HG03442 (cell line): Measurements from ENCODE around the gene TAS1R1.
"Not testable (repeated sequence)": the region's sequence is repeated elsewhere in the genome, so short reads cannot be mapped to it uniquely, and the experiment has no call there.

ENCODE experiments used
- ATAC-seq: cut with Tn5 transposase; IDR thresholded peaks from one replicate; pipeline ENCODE4 v1.9.1; 2021; ENCODE audit warnings: mild to moderate bottlenecking, moderate library complexity; ENCODE audit not compliant: unreplicated experiment

TAS1R1 gene

DNA sequence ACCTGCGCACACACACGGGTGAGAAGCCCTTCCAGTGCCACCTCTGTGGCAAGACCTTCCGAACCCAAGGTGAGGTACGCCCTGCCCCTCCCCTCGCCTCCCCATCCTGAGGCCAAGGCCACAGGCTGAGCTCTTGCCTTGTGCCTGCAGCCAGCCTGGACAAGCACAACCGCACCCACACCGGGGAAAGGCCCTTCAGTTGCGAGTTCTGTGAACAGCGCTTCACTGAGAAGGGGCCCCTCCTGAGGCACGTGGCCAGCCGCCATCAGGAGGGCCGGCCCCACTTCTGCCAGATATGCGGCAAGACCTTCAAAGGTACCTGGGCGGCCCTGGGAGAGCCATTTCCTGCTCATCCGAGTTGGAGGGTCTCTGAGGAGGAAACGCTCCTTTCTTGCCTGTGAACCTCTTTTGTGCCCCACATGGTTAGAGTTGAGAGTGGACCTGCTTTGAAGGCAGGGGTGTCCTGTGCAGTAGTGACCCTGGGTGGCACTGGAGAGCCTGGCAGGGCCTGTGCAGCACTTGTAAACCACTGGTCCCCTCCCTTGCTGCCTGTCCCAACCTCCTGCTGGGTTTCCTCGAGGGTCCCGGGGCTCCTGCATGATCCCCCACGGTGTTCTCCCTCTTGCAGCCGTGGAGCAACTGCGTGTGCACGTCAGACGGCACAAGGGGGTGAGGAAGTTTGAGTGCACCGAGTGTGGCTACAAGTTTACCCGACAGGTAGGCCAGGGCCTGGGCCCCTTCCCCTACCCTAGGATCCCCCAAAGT is 33.2 kb downstream of the TAS1R1 start:
- ATAC-seq = no peak

DNA sequence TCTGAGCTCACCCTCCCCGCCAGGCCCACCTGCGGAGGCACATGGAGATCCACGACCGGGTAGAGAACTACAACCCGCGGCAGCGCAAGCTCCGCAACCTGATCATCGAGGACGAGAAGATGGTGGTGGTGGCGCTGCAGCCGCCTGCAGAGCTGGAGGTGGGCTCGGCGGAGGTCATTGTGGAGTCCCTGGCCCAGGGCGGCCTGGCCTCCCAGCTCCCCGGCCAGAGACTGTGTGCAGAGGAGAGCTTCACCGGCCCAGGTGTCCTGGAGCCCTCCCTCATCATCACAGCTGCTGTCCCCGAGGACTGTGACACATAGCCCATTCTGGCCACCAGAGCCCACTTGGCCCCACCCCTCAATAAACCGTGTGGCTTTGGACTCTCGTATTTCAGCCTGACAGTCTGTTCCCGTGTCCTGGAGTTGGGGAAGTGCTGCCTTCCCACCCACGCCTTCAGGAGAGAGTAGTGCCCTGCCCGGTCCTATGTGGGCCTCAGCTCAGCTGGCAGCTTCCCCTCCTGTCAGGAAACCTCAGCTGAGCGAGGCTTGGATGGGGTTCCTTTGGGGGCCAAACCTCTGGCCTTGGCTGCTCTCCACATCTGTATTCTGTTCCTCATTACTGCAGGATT is 33.9 kb downstream of the TAS1R1 start:
- ATAC-seq = no peak

DNA sequence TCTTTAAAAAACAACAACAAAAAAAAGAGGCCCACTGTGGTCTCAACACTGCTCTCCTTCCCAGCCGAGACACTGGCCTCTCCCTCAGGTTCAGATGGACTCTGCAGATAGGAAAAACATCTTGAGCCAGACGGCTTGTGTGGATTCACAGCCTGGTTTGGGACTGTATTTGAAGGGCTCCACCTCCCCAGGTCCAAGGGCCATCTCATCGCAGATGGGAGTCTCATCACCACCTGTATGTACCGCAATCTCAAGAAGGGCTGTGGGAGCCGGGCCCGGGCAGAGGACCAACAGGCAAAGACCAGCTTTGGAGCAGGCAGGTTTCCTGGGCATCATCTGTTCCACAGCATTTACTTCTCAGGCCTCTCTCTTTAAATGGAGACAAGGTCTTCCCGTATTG is 34.9 kb downstream of the TAS1R1 start:
- ATAC-seq = no peak

DNA sequence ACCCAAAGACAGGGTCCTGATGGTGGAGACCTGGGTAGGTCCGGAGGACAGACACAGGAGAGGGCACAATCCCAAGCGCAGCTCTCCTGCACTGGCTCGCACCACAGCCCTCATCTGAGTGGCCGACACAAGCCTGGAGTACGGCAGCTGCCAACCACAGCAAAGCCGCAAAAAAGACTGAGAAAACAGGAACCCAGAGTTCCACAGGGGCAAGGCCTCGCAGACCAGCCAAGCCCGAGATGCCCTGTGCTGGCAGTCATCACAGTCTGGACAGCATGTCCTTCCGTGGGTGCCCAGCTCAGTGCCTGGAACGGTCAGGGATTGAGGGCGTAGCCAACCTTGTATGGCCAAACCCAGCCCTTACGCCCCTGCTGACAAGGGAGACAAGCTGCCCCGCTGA is 36.1 kb downstream of the TAS1R1 start:
- ATAC-seq = no peak

DNA sequence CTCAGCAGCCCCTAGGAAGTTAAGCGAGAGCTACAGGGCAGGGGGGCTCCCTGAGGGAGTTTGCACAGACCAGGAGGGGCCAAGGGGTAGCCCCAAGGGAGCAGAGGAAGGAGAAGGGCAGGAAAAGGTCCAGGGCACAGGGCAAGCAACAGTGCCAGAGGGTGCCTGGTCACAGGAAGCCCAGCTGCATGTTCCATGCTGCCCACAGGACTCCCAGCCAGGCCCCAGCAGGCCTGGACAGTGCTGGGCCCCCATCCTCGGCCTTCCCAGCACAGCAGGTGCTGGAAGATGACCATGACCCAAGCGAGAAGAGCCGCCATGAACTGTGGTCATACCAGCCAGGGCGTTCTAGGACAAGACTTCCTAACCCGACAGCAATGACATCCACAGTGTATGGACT is 36.5 kb downstream of the TAS1R1 start:
- ATAC-seq = no peak

DNA sequence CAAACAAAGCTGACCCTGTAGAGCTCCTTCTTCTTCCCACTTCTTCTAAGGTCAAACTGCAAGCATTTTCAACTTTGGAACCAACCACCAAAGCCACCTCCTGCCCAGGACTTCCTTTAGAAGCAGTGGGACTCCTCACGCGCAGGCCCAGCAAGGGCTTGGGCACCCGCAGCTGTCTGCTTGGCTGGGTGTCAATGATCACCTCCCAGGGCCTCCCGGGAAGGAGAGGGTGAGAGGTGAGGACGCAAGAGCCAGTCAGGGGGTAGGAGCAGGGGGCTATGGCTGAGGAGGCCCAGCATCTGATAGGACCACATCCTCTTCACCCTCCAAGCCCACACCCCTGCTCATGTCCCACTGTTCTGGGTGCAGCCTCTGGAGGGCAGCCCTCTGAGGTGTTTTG is 37.3 kb downstream of the TAS1R1 start:
- ATAC-seq = no peak

DNA sequence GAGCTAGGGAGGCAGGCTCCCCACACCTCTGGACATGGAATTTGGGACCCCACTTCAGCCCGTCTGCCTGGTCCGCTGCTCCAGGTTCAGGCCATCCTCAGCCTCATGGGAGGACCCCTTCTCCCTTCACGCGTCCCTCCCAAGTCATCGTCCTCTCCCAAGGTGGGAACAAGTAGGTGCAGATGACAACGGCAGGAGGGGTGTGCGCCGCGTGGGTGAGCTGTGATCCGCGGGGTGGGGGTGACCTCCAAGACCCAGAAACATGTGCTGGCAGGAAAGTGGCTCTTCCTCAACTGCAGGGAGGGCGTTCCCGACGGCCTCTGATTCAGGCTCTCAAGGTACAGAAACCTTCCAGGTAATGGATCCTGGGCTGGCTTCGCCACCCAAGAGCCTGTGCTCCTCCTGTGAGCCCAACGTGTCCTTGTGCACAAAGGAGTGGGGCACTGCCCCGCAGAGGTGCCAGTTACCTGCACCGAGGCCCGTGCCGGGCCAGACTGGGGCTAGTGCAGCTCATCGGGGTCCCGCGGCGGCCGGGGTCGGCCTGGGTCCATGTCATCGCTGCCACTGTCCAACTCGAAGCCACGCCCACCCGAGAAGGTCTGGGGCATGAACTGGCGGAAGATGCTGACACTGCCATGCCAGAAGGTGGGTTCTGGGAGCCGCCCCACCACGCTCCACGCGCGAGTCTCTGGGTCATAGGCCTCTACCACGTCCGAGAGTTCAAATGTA is 37.9 kb downstream of the TAS1R1 start:
- no peak for ATAC-seq

DNA sequence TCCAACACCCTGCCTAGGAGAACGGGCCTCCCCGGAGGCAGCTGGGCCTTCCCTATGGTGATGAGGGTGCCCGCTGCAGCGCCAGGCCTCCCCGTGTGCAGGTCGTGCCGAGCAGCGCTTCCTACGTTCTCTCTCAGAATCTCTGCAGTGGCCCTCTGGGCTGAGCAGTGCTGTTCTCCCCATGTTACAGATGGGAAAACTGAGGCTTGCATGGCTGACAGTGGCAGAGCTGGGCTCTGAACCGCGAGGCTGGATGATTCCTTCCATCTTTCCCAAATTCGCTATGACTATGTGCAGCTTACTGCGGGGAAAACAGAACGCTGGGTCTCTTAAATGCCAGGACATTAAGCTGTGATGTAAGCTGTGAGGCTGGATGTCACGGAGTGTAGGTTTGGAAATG is 38.7 kb downstream of the TAS1R1 start:
- no peak for ATAC-seq

DNA sequence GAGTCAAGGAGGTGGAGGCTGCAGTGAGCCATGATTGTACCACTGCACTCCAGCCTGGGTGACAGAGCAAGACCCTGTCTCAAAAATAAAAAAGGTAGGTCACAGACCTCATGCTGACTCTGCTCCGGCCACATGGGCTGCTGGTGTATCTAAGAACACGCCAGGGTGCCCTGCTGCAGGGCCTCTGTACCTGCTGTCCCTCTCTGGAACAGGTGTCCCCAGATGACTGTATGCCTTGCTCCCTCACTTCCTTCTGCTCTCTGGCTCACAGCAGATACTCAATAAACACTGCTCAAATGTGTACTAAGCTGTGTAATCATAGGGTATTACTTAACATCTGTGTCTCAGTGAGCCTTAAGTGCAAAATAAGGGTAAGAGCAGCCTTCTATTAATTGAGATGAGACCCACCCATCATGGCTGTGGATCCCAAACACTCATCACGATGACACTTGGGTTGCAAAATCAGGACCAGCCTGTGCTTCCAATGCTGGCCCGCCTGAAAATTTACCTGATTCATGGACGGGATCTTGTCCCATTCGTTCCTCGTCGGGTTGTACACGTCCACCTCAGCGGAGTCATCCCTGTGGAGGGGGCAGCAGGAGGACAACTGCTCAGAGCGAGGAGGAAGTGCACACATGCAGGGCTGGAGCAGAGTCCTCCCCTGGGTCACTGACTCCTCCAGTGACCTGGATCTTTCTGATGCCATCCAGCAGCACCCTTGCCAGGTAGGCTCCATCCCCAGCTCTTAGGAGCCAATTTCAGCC is 40.1 kb downstream of the TAS1R1 start:
- no peak for ATAC-seq

DNA sequence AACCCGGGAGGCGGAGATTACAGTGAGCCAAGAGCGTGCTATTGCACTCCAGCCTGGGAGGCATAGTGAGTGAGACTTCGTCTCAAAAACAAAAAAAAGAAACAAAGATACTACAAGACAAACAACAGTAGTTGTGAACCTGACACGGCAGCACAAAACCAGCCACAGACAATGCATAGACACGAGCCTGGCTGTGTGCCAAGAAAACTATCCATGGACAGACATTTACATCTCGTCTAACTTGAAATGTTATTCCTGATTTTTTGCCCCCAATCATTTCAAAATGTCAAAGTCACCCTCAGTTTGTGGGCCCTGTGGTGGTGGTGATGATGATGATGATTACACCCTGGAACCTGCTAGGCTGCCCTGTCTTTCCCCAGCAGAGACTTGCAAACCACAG is 41.2 kb downstream of the TAS1R1 start:
- ATAC-seq = no peak

DNA sequence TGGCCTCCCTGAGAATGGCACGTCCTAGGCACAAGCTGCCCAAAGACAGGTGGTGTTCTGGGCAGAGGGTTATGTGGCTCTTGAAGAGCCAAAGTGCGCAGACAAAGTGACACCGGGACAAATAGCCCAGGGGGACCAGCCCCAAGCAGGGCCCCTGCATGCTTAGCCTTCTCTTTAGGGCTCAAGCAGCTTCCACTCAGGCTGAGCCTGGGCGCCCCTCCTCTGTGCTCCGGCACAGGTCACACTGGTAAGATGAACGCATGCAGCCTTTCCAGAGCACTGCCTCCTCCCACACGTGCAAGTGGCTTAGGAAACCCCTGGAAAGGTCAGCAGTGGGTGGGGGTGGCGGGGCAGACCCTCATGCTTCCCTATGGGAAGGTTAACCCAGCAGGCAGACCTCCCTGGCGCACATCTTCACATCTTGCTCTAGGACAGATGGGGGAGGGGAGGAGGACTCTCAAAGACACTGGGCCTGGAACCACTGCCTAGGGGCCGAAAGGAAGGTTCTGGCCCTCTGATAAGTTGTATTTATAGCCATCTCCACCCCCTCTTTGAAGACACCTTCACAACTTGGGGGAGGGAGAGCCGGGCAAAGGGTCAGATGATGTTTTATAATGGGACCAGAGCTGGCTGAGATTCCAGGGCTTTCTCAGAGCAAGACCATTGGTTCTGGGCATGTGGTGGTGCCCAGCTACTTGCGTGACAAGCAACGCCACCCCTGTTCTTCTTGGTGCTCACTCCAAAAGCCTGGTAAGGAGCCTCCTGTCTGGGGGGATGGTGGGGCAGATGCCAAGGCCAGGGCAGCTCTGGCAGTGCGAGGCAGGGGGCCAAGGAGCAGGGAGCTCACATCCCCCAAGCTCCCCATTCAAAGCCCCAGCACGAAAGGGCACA is 42.0 kb downstream of the TAS1R1 start:
- no peak for ATAC-seq

DNA sequence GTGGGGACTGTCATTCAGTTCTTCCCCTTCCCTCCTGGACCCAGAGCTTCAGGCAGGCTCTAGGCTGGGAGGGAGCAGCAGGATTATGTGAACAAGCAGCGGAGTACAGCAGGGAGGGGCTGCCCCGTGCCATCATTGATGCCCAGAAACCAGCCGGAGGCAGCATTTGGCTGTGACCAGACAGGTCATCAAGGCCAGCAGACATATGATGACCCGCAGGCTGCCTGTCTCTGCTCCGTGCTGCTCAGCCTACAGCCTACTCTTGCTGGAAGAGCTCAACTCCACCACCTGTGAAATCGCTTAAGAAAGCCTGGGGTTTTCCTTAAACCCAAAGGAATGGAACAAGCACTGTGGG is 42.6 kb downstream of the TAS1R1 start:
- ATAC-seq = no peak

DNA sequence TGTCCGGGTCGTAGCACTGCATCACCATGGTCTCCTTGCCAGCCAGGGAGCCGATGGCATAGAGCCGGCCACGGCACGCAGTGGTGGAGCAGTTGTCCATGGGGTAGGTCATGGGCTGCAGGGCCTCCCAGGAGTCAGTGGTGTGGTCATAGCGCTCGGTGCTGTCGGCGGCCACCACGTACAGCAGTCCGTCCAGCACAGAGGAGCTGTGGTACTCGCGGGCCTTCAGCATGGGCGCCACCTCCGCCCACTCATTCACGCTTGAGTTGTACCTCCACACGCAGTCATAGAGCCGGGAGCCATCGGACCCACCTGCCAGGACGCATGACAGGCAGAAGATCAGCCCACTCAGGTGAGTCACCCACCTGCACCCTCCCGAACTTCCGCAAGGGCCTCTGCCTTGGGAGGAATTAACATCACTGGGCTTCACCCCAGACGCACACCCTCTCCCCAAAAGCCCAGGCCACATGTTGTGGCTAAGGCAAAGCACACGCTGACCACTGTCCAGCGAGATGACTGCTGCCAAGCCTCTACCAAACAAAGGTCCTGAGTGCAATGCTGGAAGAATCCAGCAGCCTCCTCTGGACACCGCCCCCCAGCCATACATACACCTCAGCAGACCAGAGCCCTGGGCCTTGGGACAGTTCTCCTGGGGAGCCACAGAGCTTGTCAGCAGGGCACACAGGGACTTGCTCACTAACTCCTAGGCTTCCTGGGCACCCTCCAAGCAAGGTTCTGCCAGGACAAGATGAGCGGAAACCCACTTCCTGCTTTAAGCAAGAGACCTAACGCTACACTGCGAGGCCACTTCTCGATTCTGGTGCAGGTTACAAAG is 44.3 kb downstream of the TAS1R1 start:
- no peak for ATAC-seq

DNA sequence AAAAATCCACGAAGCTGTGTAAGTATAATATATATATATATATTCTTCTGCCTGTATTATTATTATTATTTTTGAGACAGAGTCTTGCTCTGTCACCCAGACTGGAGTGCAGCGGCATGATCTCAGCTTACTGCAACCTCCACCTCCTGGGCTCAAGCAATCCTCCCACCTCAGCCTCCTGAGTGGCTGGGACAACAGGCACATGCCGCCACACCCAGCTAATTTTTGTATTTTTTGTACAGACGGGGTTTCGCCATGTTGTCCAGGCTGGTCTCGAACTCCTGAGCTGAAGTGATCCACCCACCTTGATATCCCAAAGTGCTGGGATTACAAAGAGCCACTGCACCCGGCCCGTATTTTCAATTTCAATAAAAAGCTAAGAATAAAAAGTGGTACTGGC is 44.9 kb downstream of the TAS1R1 start:
- not testable (repeated sequence) for ATAC-seq

DNA sequence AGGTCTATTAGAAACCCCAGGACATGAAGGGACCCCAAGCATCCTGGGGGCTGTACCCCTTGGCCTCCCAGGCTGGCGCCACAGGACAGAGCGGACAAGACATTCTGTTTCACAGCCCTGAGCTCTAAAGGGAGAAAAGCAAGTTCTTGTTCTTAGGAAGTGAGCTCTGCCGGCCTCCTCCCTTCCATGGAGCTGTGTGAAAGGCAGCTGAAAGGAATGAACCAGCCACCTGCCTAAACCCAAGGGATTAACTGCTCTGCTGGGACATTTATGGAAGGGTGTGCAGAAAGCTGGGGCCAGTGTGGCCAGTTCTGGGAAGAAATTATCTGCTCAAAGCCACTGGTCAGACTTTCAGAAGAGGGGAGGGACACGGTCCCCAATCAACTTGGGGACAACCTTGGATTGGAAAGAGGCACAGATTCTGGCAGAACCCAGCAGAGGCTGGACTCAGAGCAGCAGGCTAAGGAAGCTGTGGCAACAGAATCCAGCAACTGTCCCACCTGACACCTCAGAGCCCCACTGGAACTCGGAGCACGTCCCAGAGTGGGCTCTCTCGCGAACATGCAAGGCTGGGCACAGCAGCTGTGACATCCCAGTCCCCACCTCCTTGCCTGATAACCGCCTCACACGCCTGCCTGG is 45.4 kb downstream of the TAS1R1 start:
- no peak for ATAC-seq

DNA sequence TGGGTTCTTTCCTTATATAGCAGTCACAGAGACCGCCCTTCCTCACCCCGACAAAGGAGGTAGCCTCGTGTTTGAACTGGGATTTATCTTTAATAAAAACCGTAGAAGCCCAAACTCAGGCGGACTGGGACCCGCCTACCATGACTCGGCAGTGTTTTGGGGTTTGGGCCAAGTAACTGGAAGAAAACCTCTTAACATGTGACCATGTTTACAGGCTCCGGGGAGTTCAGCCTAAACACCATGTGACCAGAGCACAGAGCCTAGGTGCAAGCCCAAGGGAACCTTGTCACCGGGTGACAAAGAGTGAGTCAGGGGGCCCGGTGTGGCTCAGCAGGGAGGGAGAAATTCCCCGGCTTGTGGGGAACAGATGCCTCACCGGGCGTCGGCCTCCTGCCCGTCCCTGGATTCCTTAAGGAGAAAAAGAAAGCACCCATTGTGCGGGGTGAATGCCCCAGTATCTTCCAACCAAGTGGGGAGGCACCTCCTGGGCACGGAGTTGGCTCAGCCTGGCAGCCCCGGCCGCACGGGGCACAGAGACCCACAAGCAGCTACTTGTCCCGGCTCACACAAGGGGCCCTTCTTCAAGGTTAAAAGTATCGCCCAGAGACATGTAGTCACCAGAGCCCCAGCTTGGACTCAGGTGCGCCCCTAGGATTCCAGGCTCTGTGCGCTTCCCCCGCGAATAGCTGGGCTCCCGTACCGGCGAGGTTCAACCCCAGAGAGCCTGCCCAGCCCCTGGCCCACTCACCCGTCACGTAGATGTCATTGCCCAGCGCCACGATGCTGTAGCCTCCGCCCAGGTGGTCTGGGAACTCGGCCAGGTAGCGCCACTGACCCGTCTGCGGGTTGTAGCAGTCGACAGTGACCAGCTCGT is 46.2 kb downstream of the TAS1R1 start:
- peak; percentile 31 for ATAC-seq

DNA sequence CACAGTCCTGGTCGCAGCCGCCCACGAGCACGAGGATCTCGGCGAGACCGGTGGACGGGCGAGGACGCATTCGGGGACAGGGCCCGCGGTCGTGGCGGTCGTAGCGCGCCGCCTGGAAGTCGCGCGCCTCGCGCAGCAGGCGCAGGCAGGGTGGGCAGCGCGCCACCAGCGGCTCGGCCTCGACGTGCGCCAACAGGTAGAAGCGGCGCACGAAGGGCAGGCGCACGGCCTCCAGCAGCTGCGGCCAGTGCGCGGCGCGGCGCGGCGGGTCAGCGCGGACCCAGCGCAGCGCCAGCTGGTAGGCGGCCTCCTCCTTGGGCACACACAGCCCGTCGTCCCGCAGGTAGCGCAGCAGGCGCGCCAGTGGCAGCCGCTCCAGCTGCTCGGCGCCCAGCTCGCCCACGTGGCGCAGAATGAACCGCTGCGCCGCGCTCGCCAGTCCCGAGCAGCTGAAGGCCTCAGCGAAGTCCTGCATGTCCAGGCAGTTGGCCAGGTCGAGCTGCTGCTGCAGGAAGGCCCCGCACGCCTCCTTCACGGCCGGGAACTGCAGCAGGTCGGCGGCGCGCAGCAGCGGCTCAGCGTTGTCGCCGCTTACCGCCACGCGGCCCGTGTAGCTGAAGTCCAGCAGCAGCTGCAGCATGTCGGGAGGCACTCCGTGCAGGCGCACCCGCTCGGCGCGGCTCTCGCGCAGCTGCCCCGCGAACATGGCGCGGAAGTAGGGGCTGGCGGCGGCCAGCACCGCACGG is 47.0 kb downstream of the TAS1R1 start:
- peak; percentile 6 for ATAC-seq
